BE2C (cell line): ENCODE results near the gene TRIM72. TPM values are rescaled to one million over a fixed set of nuclear protein-coding genes. Genes with fewer than 3 reads are reported as not detected.
"Not testable (repeated sequence)": the region's sequence is repeated elsewhere in the genome, so short reads cannot be mapped to it uniquely, and the experiment has no call there.

Experiments used
- DNase-seq: peaks from one replicate; pipeline ENCODE4 v3.0.0-alpha.2; 2020
- H3K27me3 ChIP-seq: fragments of 250-450 bp; sonication (Bioruptor Pico); 2 replicates; pipeline ENCODE4 v1.5.1; 2020; ENCODE audit warnings: mild to moderate bottlenecking
- H3K36me3 ChIP-seq: fragments of 250-450 bp; sonication (Bioruptor Pico); 2 replicates; pipeline ENCODE4 v1.5.1; 2020; ENCODE audit warnings: mild to moderate bottlenecking
- H3K4me1 ChIP-seq: fragments of 250-450 bp; sonication (Bioruptor Pico); 2 replicates; pipeline ENCODE4 v1.5.1; 2020
- H3K4me3 ChIP-seq: 2 replicates; pipeline ENCODE4 v1.5.1; 2011; ENCODE audit warnings: low read depth, low read length
- H3K9me3 ChIP-seq: fragments of 250-450 bp; sonication (Bioruptor Pico); 2 replicates; pipeline ENCODE4 v1.5.1; 2020
- polyA plus RNA-seq: library from polyadenylated mRNA; unstranded; fragments of >200 nt; gene quantifications from one replicate; pipeline ENCODE4 v1.2.1, GENCODE V29; 2012; ENCODE audit warnings: low read depth, missing spikeins; ENCODE audit not compliant: insufficient read length, insufficient read depth
- TF ChIP-seq, protein P1 (sequence below): IDR thresholded peaks from 2 replicates; pipeline ENCODE4 v1.5.1; 2012; ENCODE audit warnings: mild to moderate bottlenecking, low read depth, low read length

The TRIM72 gene, protein sequence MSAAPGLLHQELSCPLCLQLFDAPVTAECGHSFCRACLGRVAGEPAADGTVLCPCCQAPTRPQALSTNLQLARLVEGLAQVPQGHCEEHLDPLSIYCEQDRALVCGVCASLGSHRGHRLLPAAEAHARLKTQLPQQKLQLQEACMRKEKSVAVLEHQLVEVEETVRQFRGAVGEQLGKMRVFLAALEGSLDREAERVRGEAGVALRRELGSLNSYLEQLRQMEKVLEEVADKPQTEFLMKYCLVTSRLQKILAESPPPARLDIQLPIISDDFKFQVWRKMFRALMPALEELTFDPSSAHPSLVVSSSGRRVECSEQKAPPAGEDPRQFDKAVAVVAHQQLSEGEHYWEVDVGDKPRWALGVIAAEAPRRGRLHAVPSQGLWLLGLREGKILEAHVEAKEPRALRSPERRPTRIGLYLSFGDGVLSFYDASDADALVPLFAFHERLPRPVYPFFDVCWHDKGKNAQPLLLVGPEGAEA
- polyA plus RNA-seq = 0.54 TPM

DNA sequence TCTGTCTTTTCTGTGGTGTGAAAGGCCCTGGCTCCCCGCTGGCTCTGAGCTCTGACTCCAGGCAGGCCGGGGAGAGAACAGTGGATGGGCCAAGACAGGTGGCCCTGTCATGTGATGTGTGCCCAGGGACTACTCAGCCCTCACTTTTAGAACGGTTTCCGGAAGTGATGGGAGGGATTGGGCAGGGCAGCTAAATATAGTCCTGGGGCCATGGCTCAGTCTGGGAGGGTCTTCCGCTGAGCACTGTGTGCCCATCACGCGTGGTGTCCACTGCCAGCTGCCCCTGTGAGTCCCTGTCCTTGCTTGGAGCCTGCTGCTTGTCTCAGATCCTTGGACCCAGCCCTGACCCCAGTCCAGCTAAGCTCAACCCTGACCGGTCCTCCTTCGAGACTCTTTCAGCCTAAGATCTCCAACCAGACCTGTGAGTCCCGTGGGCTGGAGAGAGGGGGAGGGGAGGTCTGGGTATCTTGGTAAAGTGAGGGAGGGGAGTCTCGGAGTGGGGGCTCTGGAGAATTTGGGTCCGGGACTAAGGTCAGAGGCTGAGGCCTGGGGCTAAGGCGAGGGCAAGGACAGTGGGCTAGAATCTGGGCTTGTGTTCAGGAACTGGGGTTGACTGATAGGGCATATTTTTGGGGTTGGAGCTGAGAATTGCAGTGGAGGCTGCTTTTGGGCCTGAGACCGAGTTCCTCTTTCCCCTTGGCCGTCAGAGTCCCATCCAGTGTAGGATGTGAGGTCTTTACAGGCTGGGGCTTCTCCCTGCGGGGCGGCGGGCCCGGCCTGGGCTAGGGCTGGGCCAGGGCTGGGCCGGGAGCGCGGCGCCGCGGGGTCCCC, at the start of gene TRIM72:
Gene TRIM72 (plus strand): TSS at position 243 of the 831 bp plus-strand sequence. CDS start 620 bp downstream, outside the sequence.
- Histone ChIP-seq H3K4me3 (peak within 1 kb of the TSS; percentile 24), H3K36me3 (no peaks in the 10 kb centered on the region), H3K27me3 (peaks cover 79% of the 10 kb centered on the region), H3K4me1 (no peaks in the 10 kb centered on the region), H3K9me3 (no peaks in the 10 kb centered on the region)
- TF ChIP-seq, protein P1, sequence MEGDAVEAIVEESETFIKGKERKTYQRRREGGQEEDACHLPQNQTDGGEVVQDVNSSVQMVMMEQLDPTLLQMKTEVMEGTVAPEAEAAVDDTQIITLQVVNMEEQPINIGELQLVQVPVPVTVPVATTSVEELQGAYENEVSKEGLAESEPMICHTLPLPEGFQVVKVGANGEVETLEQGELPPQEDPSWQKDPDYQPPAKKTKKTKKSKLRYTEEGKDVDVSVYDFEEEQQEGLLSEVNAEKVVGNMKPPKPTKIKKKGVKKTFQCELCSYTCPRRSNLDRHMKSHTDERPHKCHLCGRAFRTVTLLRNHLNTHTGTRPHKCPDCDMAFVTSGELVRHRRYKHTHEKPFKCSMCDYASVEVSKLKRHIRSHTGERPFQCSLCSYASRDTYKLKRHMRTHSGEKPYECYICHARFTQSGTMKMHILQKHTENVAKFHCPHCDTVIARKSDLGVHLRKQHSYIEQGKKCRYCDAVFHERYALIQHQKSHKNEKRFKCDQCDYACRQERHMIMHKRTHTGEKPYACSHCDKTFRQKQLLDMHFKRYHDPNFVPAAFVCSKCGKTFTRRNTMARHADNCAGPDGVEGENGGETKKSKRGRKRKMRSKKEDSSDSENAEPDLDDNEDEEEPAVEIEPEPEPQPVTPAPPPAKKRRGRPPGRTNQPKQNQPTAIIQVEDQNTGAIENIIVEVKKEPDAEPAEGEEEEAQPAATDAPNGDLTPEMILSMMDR = no peak
- DNase-seq = no peak

DNA sequence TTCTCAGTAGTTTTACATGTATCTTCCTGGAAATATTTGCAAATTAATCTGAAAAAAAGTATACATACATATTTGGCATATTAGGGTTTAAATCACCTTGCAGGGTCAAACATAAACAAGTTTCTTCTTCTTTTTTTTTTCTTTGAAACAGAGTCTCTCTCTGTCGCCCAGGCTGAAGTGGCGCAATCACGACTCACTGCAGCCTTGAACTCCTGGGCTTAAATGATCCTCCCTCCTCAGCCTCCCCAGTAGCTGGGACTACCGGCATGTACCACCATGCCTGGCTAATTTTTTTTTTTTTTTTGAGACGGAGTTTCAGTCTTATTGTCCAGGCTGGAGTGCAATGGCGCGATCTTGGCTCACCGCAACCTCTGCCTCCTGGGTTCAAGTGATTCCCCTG, 46.6 kb upstream of the TRIM72 start:
- no peaks in the 10 kb centered on the region for H3K4me1 ChIP-seq
- TF ChIP-seq, protein P1 = no peak
- no peak for DNase-seq
- no peak overlapping the region for H3K4me3 ChIP-seq
- H3K9me3 ChIP-seq = no peaks in the 10 kb centered on the region
- H3K27me3 ChIP-seq = no peaks in the 10 kb centered on the region
- no peaks in the 10 kb centered on the region for H3K36me3 ChIP-seq

DNA sequence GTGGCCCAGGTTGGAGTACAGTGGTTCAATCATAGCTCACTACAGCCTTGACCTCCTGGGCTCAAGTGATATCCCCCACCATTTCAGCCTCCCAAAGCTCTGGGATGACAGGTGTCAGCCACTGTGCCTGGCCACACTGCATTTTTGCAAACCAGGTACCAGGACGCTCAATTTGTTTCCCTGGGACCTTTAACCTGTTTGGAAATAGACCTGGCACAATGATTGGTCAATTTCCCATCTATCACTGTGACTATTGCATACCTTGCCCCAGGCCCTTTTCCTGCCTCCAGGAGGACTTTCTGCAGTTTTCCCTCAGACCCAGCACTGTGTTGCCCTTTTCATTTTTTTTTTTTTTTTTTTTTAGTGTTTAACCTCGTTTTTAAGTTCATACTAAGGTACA, 45.1 kb upstream of the TRIM72 start:
- no peaks in the 10 kb centered on the region for H3K27me3 ChIP-seq
- TF ChIP-seq, protein P1 = no peak
- no peak overlapping the region for H3K4me3 ChIP-seq
- no peaks in the 10 kb centered on the region for H3K9me3 ChIP-seq
- no peaks in the 10 kb centered on the region for H3K36me3 ChIP-seq
- H3K4me1 ChIP-seq = no peaks in the 10 kb centered on the region
- no peak for DNase-seq

DNA sequence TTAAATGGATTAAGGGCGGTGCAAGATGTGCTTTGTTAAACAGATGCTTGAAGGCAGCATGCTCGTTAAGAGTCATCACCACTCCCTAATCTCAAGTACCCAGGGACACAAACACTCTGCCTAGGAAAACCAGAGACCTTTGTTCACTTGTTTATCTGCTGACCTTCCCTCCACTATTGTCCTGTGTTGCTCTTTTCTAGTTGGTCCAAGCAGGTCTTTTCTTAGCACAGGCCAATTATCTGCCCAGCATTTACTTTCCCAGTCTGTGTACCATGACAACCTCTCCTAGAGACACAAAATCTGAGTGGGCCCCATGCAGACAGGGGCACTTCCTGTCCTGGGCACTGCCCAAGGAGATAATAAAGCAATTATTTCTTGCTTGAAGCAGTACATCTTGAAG, 43.9 kb upstream of the TRIM72 start:
- not testable (repeated sequence) for H3K36me3 ChIP-seq, H3K27me3 ChIP-seq, DNase-seq, H3K4me3 ChIP-seq, H3K4me1 ChIP-seq, H3K9me3 ChIP-seq

DNA sequence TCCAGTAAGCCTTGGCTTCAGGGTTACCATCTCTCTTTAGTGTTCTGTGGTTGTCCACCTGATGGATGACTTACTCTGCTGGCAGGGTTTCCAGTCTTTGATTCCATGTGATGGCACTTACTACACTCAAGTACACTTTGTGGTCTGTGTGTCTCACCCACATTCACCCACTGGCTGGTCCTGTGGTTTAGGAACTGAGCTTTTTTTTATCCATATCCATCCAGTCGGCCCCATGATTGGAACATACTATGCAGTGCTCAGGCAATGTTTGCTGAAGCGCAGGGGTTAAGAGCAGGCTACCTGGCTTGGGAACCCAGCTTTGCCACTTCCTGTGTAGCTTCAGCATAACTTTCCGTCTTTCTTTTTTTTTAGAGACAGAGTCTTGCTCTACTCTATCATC, 36.8 kb upstream of the TRIM72 start:
- no peak for DNase-seq
- no peaks in the 10 kb centered on the region for H3K27me3 ChIP-seq
- no peaks in the 10 kb centered on the region for H3K4me1 ChIP-seq
- no peaks in the 10 kb centered on the region for H3K9me3 ChIP-seq
- TF ChIP-seq, protein P1 = no peak
- no peak overlapping the region for H3K4me3 ChIP-seq
- H3K36me3 ChIP-seq = peaks cover 13% of the 10 kb centered on the region

DNA sequence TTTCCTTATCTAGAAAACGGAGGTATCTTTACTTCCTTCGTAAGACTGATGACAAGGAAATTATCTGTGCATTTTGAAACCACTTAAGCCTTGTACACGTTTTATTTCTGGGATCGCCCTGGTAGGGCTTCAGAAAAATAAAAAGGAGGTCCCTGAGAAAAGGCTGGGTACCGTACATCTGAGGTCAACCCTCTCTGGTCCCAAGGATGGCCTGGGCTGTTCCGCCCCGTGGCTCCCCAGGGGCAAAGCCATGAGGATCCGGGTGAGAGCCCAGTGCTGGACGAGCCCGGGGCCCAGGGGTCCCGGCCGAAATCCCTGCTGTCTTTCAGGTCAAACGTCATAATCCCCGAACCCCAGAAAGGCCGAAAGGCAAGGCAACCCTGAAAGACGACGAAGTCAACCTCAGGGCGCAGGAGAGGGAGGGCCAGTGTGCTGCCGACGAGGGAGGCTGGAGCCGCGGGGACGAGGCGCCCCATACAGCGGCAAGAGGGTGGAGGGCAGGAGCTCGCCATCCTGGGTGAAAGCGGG, 34.6 kb upstream of the TRIM72 start:
- TF ChIP-seq, protein P1 = no peak
- no peaks in the 10 kb centered on the region; the same call in none of the 2 replicates for H3K4me1 ChIP-seq
- H3K9me3 ChIP-seq = no peaks in the 10 kb centered on the region

More for the DNA sequence above, 34.6 kb upstream of the TRIM72 start:
- no peak for DNase-seq
- Histone ChIP-seq H3K36me3 (peaks cover 34% of the 10 kb centered on the region), H3K27me3 (no peaks in the 10 kb centered on the region), H3K4me3 (peak overlapping the region; percentile 97)
